Hypothalamus (tissue), 51 donors: ENCODE measurements around the gene SH3BGRL2.
A peak's percentile ranks its signal among the peaks of the same experiment; 100 is the strongest.
"Not testable (repeated sequence)": the region's sequence is repeated elsewhere in the genome, so short reads cannot be mapped to it uniquely, and the experiment has no call there.

ENCODE experiments used
- DNase-seq, 51 donors: peaks; one replicate each; lab custom pipeline; 2025; lab: John Stamatoyannopoulos, UW

SH3BGRL2 gene

GRCh38 chr6:79733388-79733787 is 102.3 kb downstream of the SH3BGRL2 start:
- DNase-seq, result no peak

GRCh38 chr6:79734374-79734773 is 103.2 kb downstream of the SH3BGRL2 start:
- DNase-seq, result no peak

GRCh38 chr6:79735183-79735582 is 104.1 kb downstream of the SH3BGRL2 start:
- DNase-seq, result no peak

- DNase-seq, result peak in 2 of 51 donors; percentile 1
These were observed 106.0 kb downstream of the SH3BGRL2 start for GRCh38 chr6:79737172-79737571.

GRCh38 chr6:79742030-79742429 is 110.9 kb downstream of the SH3BGRL2 start:
- DNase-seq, result no peak

- not testable (repeated sequence) for DNase-seq
These were observed 114.2 kb downstream of the SH3BGRL2 start for GRCh38 chr6:79745282-79745681.

- DNase-seq, result not testable (repeated sequence)
These were observed 115.2 kb downstream of the SH3BGRL2 start for GRCh38 chr6:79746325-79746724.

GRCh38 chr6:79750806-79751205 is 119.7 kb downstream of the SH3BGRL2 start:
- DNase-seq, result no peak
